ENCODE data around the gene ACR. TPM values are rescaled to one million over a fixed set of nuclear protein-coding genes. Genes with fewer than 3 reads are reported as not detected.

ACR gene
- polyA plus RNA-seq, 4 donors: 0.25 to 1.1 TPM; not detected in 2

- no peak for DNase-seq
- 68 to 74% (median 68%) methylated on average over 13 of the region's 13 CpGs for WGBS, 3 donors
These were observed 25.0 kb upstream of the ACR start for GRCh38 chr22:50713008-50713385.

GRCh38 chr22:50713571-50714056 lies 24.4 kb upstream of the ACR start:
- Histone ChIP-seq H3K4me1 (ENCODE audit: control insufficient read depth in 3 of 3, insufficient read depth in 2 of 3, low read depth in 1 of 3, low read length in 2 of 3) (no peaks in the 10 kb centered on the region), H3K27me3 (ENCODE audit: control insufficient read depth in 3 of 3, insufficient read depth in 3 of 3, low read length in 3 of 3) (no peaks in the 10 kb centered on the region), H3K27ac (ENCODE audit: low read depth in 1 of 3, low read length in 2 of 3) (no peak overlapping the region), H3K9me3 (ENCODE audit: control insufficient read depth in 2 of 2, insufficient read depth in 1 of 2, low read depth in 1 of 2, low read length in 1 of 2) (no peaks in the 10 kb centered on the region), H3K36me3 (ENCODE audit: control insufficient read depth in 3 of 3, insufficient read depth in 2 of 3, low read depth in 1 of 3, low read length in 3 of 3) (peaks cover 0 to 64% (median 0%) of the 10 kb centered on the region in 3 donors), H3K4me3 (ENCODE audit: low read depth in 1 of 3, low read length in 3 of 3) (no peak overlapping the region)
- WGBS, 3 donors: 18 to 58% (median 33%) methylated on average over 5 of the region's 5 CpGs
- FAIRE-seq (no peak), DNase-seq (peak in 1 of 2 donors; percentile 18)

More at GRCh38 chr22:50713008-50713385, 25.0 kb upstream of the ACR start:
- H3K27ac ChIP-seq (ENCODE audit: low read depth in 1 of 3, low read length in 2 of 3): no peak overlapping the region
- no peak for FAIRE-seq
- no peaks in the 10 kb centered on the region for H3K27me3 ChIP-seq (ENCODE audit: control insufficient read depth in 3 of 3, insufficient read depth in 3 of 3, low read length in 3 of 3)
- no peak overlapping the region for H3K4me3 ChIP-seq (ENCODE audit: low read depth in 1 of 3, low read length in 3 of 3)
- no peaks in the 10 kb centered on the region for H3K9me3 ChIP-seq (ENCODE audit: control insufficient read depth in 2 of 2, insufficient read depth in 1 of 2, low read depth in 1 of 2, low read length in 1 of 2)
- peaks cover 0 to 64% (median 0%) of the 10 kb centered on the region in 3 donors for H3K36me3 ChIP-seq (ENCODE audit: control insufficient read depth in 3 of 3, insufficient read depth in 2 of 3, low read depth in 1 of 3, low read length in 3 of 3)
- H3K4me1 ChIP-seq (ENCODE audit: control insufficient read depth in 3 of 3, insufficient read depth in 2 of 3, low read depth in 1 of 3, low read length in 2 of 3): no peaks in the 10 kb centered on the region

GRCh38 chr22:50714150-50714549 lies 23.9 kb upstream of the ACR start:
- WGBS, 3 donors: 87 to 92% (median 90%) methylated on average over 7 of the region's 7 CpGs
- Histone ChIP-seq H3K27ac (ENCODE audit: low read depth in 1 of 3, low read length in 2 of 3) (no peak overlapping the region), H3K27me3 (ENCODE audit: control insufficient read depth in 3 of 3, insufficient read depth in 3 of 3, low read length in 3 of 3) (peaks cover 0 to 3% (median 0%) of the 10 kb centered on the region in 3 donors), H3K4me3 (ENCODE audit: low read depth in 1 of 3, low read length in 3 of 3) (no peak overlapping the region), H3K36me3 (ENCODE audit: control insufficient read depth in 3 of 3, insufficient read depth in 2 of 3, low read depth in 1 of 3, low read length in 3 of 3) (peaks cover 0 to 60% (median 0%) of the 10 kb centered on the region in 3 donors), H3K4me1 (ENCODE audit: control insufficient read depth in 3 of 3, insufficient read depth in 2 of 3, low read depth in 1 of 3, low read length in 2 of 3) (no peaks in the 10 kb centered on the region), H3K9me3 (ENCODE audit: control insufficient read depth in 2 of 2, insufficient read depth in 1 of 2, low read depth in 1 of 2, low read length in 1 of 2) (no peaks in the 10 kb centered on the region)
- FAIRE-seq: no peak
- no peak for DNase-seq

- 90 to 95% (median 93%) methylated on average over 19 to 22 of the region's 22 CpGs for WGBS, 3 donors
- FAIRE-seq (no peak), DNase-seq (no peak)
- Histone ChIP-seq H3K4me1 (ENCODE audit: control insufficient read depth in 3 of 3, insufficient read depth in 2 of 3, low read depth in 1 of 3, low read length in 2 of 3) (no peaks in the 10 kb centered on the region), H3K4me3 (ENCODE audit: low read depth in 1 of 3, low read length in 3 of 3) (no peak overlapping the region), H3K27me3 (ENCODE audit: control insufficient read depth in 3 of 3, insufficient read depth in 3 of 3, low read length in 3 of 3) (peaks cover 0 to 8% (median 0%) of the 10 kb centered on the region in 3 donors), H3K36me3 (ENCODE audit: control insufficient read depth in 3 of 3, insufficient read depth in 2 of 3, low read depth in 1 of 3, low read length in 3 of 3) (peaks cover 0 to 54% (median 0%) of the 10 kb centered on the region in 3 donors), H3K9me3 (ENCODE audit: control insufficient read depth in 2 of 2, insufficient read depth in 1 of 2, low read depth in 1 of 2, low read length in 1 of 2) (no peaks in the 10 kb centered on the region), H3K27ac (ENCODE audit: low read depth in 1 of 3, low read length in 2 of 3) (no peak overlapping the region)
These were observed 23.3 kb upstream of the ACR start for GRCh38 chr22:50714631-50715179.

- Histone ChIP-seq H3K36me3 (ENCODE audit: control insufficient read depth in 3 of 3, insufficient read depth in 2 of 3, low read depth in 1 of 3, low read length in 3 of 3) (peaks cover 0 to 51% (median 0%) of the 10 kb centered on the region in 3 donors), H3K27me3 (ENCODE audit: control insufficient read depth in 3 of 3, insufficient read depth in 3 of 3, low read length in 3 of 3) (peaks cover 0 to 12% (median 0%) of the 10 kb centered on the region in 3 donors), H3K4me1 (ENCODE audit: control insufficient read depth in 3 of 3, insufficient read depth in 2 of 3, low read depth in 1 of 3, low read length in 2 of 3) (no peaks in the 10 kb centered on the region), H3K27ac (ENCODE audit: low read depth in 1 of 3, low read length in 2 of 3) (no peak overlapping the region), H3K4me3 (ENCODE audit: low read depth in 1 of 3, low read length in 3 of 3) (no peak overlapping the region), H3K9me3 (ENCODE audit: control insufficient read depth in 2 of 2, insufficient read depth in 1 of 2, low read depth in 1 of 2, low read length in 1 of 2) (no peaks in the 10 kb centered on the region)
- no peak for DNase-seq
- no peak for FAIRE-seq
- 81 to 84% (median 82%) methylated on average over 9 of the region's 9 CpGs for WGBS, 3 donors
These were observed 22.8 kb upstream of the ACR start for GRCh38 chr22:50715250-50715649.

GRCh38 chr22:50715776-50716175 lies 22.2 kb upstream of the ACR start:
- H3K9me3 ChIP-seq (ENCODE audit: control insufficient read depth in 2 of 2, insufficient read depth in 1 of 2, low read depth in 1 of 2, low read length in 1 of 2): no peaks in the 10 kb centered on the region
- H3K4me1 ChIP-seq (ENCODE audit: control insufficient read depth in 3 of 3, insufficient read depth in 2 of 3, low read depth in 1 of 3, low read length in 2 of 3): no peaks in the 10 kb centered on the region
- H3K27ac ChIP-seq (ENCODE audit: low read depth in 1 of 3, low read length in 2 of 3): no peak overlapping the region
- 88 to 92% (median 90%) methylated on average over 7 of the region's 7 CpGs for WGBS, 3 donors
- FAIRE-seq: no peak
- no peak overlapping the region for H3K4me3 ChIP-seq (ENCODE audit: low read depth in 1 of 3, low read length in 3 of 3)
- peaks cover 0 to 48% (median 0%) of the 10 kb centered on the region in 3 donors for H3K36me3 ChIP-seq (ENCODE audit: control insufficient read depth in 3 of 3, insufficient read depth in 2 of 3, low read depth in 1 of 3, low read length in 3 of 3)
- H3K27me3 ChIP-seq (ENCODE audit: control insufficient read depth in 3 of 3, insufficient read depth in 3 of 3, low read length in 3 of 3): peaks cover 0 to 12% (median 3%) of the 10 kb centered on the region in 3 donors
- DNase-seq: no peak

- Histone ChIP-seq H3K4me3 (ENCODE audit: low read depth in 1 of 3, low read length in 3 of 3) (no peak overlapping the region), H3K27me3 (ENCODE audit: control insufficient read depth in 3 of 3, insufficient read depth in 3 of 3, low read length in 3 of 3) (peaks cover 0 to 16% (median 3%) of the 10 kb centered on the region in 3 donors), H3K9me3 (ENCODE audit: control insufficient read depth in 2 of 2, insufficient read depth in 1 of 2, low read depth in 1 of 2, low read length in 1 of 2) (no peaks in the 10 kb centered on the region), H3K36me3 (ENCODE audit: control insufficient read depth in 3 of 3, insufficient read depth in 2 of 3, low read depth in 1 of 3, low read length in 3 of 3) (peaks cover 0 to 42% (median 0%) of the 10 kb centered on the region in 3 donors), H3K27ac (ENCODE audit: low read depth in 1 of 3, low read length in 2 of 3) (no peak overlapping the region), H3K4me1 (ENCODE audit: control insufficient read depth in 3 of 3, insufficient read depth in 2 of 3, low read depth in 1 of 3, low read length in 2 of 3) (no peaks in the 10 kb centered on the region)
- no peak for DNase-seq
- 90 to 92% (median 90%) methylated on average over 13 of the region's 13 CpGs for WGBS, 3 donors
- FAIRE-seq: no peak
These were observed 21.5 kb upstream of the ACR start for GRCh38 chr22:50716290-50717024.

GRCh38 chr22:50717709-50718351 lies 20.2 kb upstream of the ACR start:
- DNase-seq: no peak
- FAIRE-seq: no peak
- 77 to 87% (median 80%) methylated on average over 10 of the region's 10 CpGs for WGBS, 3 donors

More at GRCh38 chr22:50717709-50718351, 20.2 kb upstream of the ACR start:
- no peaks in the 10 kb centered on the region for H3K4me1 ChIP-seq (ENCODE audit: control insufficient read depth in 3 of 3, insufficient read depth in 2 of 3, low read depth in 1 of 3, low read length in 2 of 3)
- no peak overlapping the region for H3K27ac ChIP-seq (ENCODE audit: low read depth in 1 of 3, low read length in 2 of 3)
- peaks cover 0 to 3% of the 10 kb centered on the region in 2 donors for H3K9me3 ChIP-seq (ENCODE audit: control insufficient read depth in 2 of 2, insufficient read depth in 1 of 2, low read depth in 1 of 2, low read length in 1 of 2)
- peaks cover 0 to 16% (median 3%) of the 10 kb centered on the region in 3 donors for H3K27me3 ChIP-seq (ENCODE audit: control insufficient read depth in 3 of 3, insufficient read depth in 3 of 3, low read length in 3 of 3)
- H3K4me3 ChIP-seq (ENCODE audit: low read depth in 1 of 3, low read length in 3 of 3): no peak overlapping the region
- H3K36me3 ChIP-seq (ENCODE audit: control insufficient read depth in 3 of 3, insufficient read depth in 2 of 3, low read depth in 1 of 3, low read length in 3 of 3): peaks cover 0 to 44% (median 0%) of the 10 kb centered on the region in 3 donors
